IMR-90 (cell line): ENCODE results near the gene RPS8. TPM values are rescaled to one million over a fixed set of nuclear protein-coding genes. Genes with fewer than 3 reads are reported as not detected.
A peak's percentile ranks its signal among the peaks of the same experiment; 100 is the strongest.

Source experiments
- ATAC-seq: fragments of 200-7000 bp; cut with Tn5 transposase; 2 replicates; pipeline ENCODE4 v1.9.1; 2020; ENCODE audit warnings: low read depth, mild to moderate bottlenecking, moderate library complexity
- BruUV-seq: library from RNA; stranded (reverse); fragments of 400-500 nt; replicated peaks from 2 replicates; lab custom pipeline; 2021; lab: Mats Ljungman, UMichigan
- CTCF ChIA-PET: fragments of 300-600 bp; formaldehyde crosslinking; extraction: SDS; loops from one replicate; lab custom pipeline; 2021; ENCODE audit warnings: antibody characterized with exemption; lab: Yijun Ruan, JAX
- POLR2A ChIA-PET: fragments of 300-600 bp; sonication (Branson Sonifier 250); formaldehyde crosslinking; loops from one replicate; lab custom pipeline; 2022; ENCODE audit warnings: antibody characterized with exemption; ENCODE audit not compliant: unreplicated experiment; lab: Charles Lee
- DNase-seq: peaks from one replicate; pipeline ENCODE4 v3.0.0; 2013
- H2AFZ ChIP-seq: replicated peaks from 2 replicates; pipeline ENCODE3; 2013; ENCODE audit warnings: low read length, mild to moderate bottlenecking; ENCODE audit not compliant: poor library complexity
- H2AK5ac ChIP-seq: 2 replicates; pipeline ENCODE4 v1.6.1; 2013; ENCODE audit warnings: low read depth, low read length, inconsistent platforms
- H2AK9ac ChIP-seq: replicated peaks from 2 replicates; pipeline ENCODE3; 2013; ENCODE audit warnings: mild to moderate bottlenecking, low read depth, low read length, moderate library complexity; ENCODE audit not compliant: poor library complexity
- H2BK120ac ChIP-seq: 2 replicates; pipeline ENCODE4 v1.6.1; 2013; ENCODE audit warnings: low read depth, low read length, inconsistent platforms
- H2BK15ac ChIP-seq: 3 replicates; pipeline ENCODE4 v1.6.1; 2013; ENCODE audit warnings: low read depth, low read length, inconsistent platforms
- H2BK20ac ChIP-seq: 2 replicates; pipeline ENCODE4 v1.6.1; 2013; ENCODE audit warnings: low read depth, mild to moderate bottlenecking, inconsistent platforms, low read length, moderate library complexity
- H2BK5ac ChIP-seq: 2 replicates; pipeline ENCODE4 v1.6.1; 2013; ENCODE audit warnings: mild to moderate bottlenecking, low read depth, low read length, inconsistent platforms; ENCODE audit not compliant: poor library complexity, severe bottlenecking
- H3K14ac ChIP-seq: replicated peaks from 2 replicates; pipeline ENCODE4 v1.6.1; 2013; ENCODE audit warnings: low read depth, low read length, inconsistent platforms
- H3K18ac ChIP-seq: 2 replicates; pipeline ENCODE4 v1.6.1; 2013; ENCODE audit warnings: low read depth, low read length, control low read depth
- H3K23ac ChIP-seq: 2 replicates; pipeline ENCODE4 v1.6.1; 2013; ENCODE audit warnings: low read depth, low read length, inconsistent platforms
- H3K27ac ChIP-seq: 2 replicates; pipeline ENCODE4 v1.5.1; 2013; ENCODE audit warnings: mild to moderate bottlenecking, control low read depth, low read length; ENCODE audit not compliant: insufficient read depth
- H3K27me3 ChIP-seq: 2 replicates; pipeline ENCODE4 v1.6.1; 2013; ENCODE audit warnings: low read length; ENCODE audit not compliant: control insufficient read depth, insufficient read depth
- H3K36me3 ChIP-seq: 2 replicates; pipeline ENCODE4 v1.6.1; 2013; ENCODE audit warnings: low read length, mixed read lengths; ENCODE audit not compliant: control insufficient read depth, insufficient read depth
- H3K4ac ChIP-seq: 2 replicates; pipeline ENCODE4 v1.6.1; 2013; ENCODE audit warnings: low read depth, low read length, inconsistent platforms
- H3K4me1 ChIP-seq: 2 replicates; pipeline ENCODE4 v1.6.1; 2013; ENCODE audit warnings: low read length, mixed read lengths; ENCODE audit not compliant: control insufficient read depth, insufficient read depth
- H3K4me2 ChIP-seq: 2 replicates; pipeline ENCODE4 v1.6.1; 2013; ENCODE audit warnings: low read depth, mild to moderate bottlenecking, control low read depth, low read length, moderate library complexity
- H3K4me3 ChIP-seq: 2 replicates; pipeline ENCODE4 v1.5.1; 2013; ENCODE audit warnings: low read depth, mild to moderate bottlenecking, control low read depth, low read length, moderate library complexity; ENCODE audit not compliant: insufficient read depth
- H3K56ac ChIP-seq: 2 replicates; pipeline ENCODE4 v1.6.1; 2013; ENCODE audit warnings: low read length, inconsistent platforms; ENCODE audit not compliant: insufficient read depth; ENCODE audit errors: extremely low read depth
- H3K79me1 ChIP-seq, 2 experiments: 2 replicates each; pipeline ENCODE4 v1.6.1; 2013; ENCODE audit warnings: low read length in 2 of 2, inconsistent platforms in 1 of 2, low read depth in 1 of 2
- H3K9ac ChIP-seq: 2 replicates; pipeline ENCODE4 v1.6.1; 2013; ENCODE audit warnings: low read depth, low read length, control low read depth
- H3K9me1 ChIP-seq: 2 replicates; pipeline ENCODE4 v1.6.1; 2013; ENCODE audit warnings: low read length, inconsistent platforms; ENCODE audit not compliant: insufficient read depth
- H3K9me3 ChIP-seq: 2 replicates; pipeline ENCODE4 v1.6.1; 2013; ENCODE audit warnings: low read length; ENCODE audit not compliant: control insufficient read depth, insufficient read depth
- H4K20me1 ChIP-seq: 2 replicates; pipeline ENCODE4 v1.6.1; 2013; ENCODE audit warnings: low read length, inconsistent platforms; ENCODE audit not compliant: insufficient read depth
- H4K5ac ChIP-seq: 2 replicates; pipeline ENCODE4 v1.6.1; 2013; ENCODE audit warnings: mild to moderate bottlenecking, low read depth, low read length, control low read depth
- H4K8ac ChIP-seq, 2 experiments: 2 replicates each; pipeline ENCODE4 v1.6.1; 2013; ENCODE audit warnings: low read depth in 2 of 2, low read length in 2 of 2, control low read depth in 1 of 2, inconsistent platforms in 1 of 2
- H4K91ac ChIP-seq: 2 replicates; pipeline ENCODE4 v1.6.1; 2013; ENCODE audit warnings: low read depth, low read length, inconsistent platforms; ENCODE audit not compliant: insufficient read depth
- BHLHE40 ChIP-seq: fragments of 150-350 bp; IDR thresholded peaks from 2 replicates; pipeline ENCODE4 v1.6.1; 2016; ENCODE audit warnings: mild to moderate bottlenecking, low read depth, low read length
- CEBPB ChIP-seq: IDR thresholded peaks from 2 replicates; pipeline ENCODE4 v1.6.1; 2012; ENCODE audit warnings: low read depth, low read length, improper control_type of control experiment
- CHD1 ChIP-seq: IDR thresholded peaks from 2 replicates; pipeline ENCODE4 v1.6.1; 2012; ENCODE audit warnings: low read depth, low read length, improper control_type of control experiment
- FOS ChIP-seq: fragments of 150-350 bp; IDR thresholded peaks from 2 replicates; pipeline ENCODE4 v1.6.1; 2016; ENCODE audit warnings: low read depth, low read length
- MAFK ChIP-seq: IDR thresholded peaks from 2 replicates; pipeline ENCODE4 v1.6.1; 2012; ENCODE audit warnings: low read depth, low read length, improper control_type of control experiment
- MAZ ChIP-seq: IDR thresholded peaks from 2 replicates; pipeline ENCODE4 v1.6.1; 2012; ENCODE audit warnings: low read depth, mild to moderate bottlenecking, low read length, improper control_type of control experiment, moderate library complexity, borderline replicate concordance
- MXI1 ChIP-seq: IDR thresholded peaks from 2 replicates; pipeline ENCODE4 v1.6.1; 2012; ENCODE audit warnings: low read depth, mild to moderate bottlenecking, low read length, moderate library complexity, borderline replicate concordance
- NFE2L2 ChIP-seq: fragments of 150-350 bp; IDR thresholded peaks from 2 replicates; pipeline ENCODE4 v1.6.1; 2016; ENCODE audit warnings: low read depth, mild to moderate bottlenecking, low read length
- POLR2A ChIP-seq: IDR thresholded peaks from 2 replicates; pipeline ENCODE4 v1.6.1; 2012; ENCODE audit warnings: mild to moderate bottlenecking, low read depth, low read length
- RAD21 ChIP-seq: IDR thresholded peaks from 2 replicates; pipeline ENCODE4 v1.6.1; 2012; ENCODE audit warnings: low read length, improper control_type of control experiment
- RCOR1 ChIP-seq: IDR thresholded peaks from 2 replicates; pipeline ENCODE4 v1.6.1; 2012; ENCODE audit warnings: mild to moderate bottlenecking, low read length, improper control_type of control experiment; ENCODE audit not compliant: insufficient replicate concordance
- RFX5 ChIP-seq: IDR thresholded peaks from 2 replicates; pipeline ENCODE4 v1.8.0; 2012; ENCODE audit warnings: low read depth, mild to moderate bottlenecking, low read length, moderate library complexity
- SMC3 ChIP-seq: fragments of 150-350 bp; IDR thresholded peaks from 2 replicates; pipeline ENCODE4 v1.6.1; 2016; ENCODE audit warnings: low read depth, mild to moderate bottlenecking, antibody characterized with exemption, low read length, moderate library complexity
- WGBS, 2 experiments: methylation state at CpG; one replicate each; pipeline versions ENCODE4 v1.1.5 to v1.1.7; 2013; ENCODE audit warnings: missing lambda C conversion rate in 2 of 2; ENCODE audit not compliant: insufficient read length in 1 of 2; ENCODE audit errors: extremely low coverage in 2 of 2; 5-methylcytosine and 5-hydroxymethylcytosine counted together
- dilution Hi-C: fragments of 300-500 bp; cut with HindIII; formaldehyde crosslinking; loops from one replicate; pipeline ENCODE4 v1.14.3; 2018; ENCODE audit warnings: low sequenced_read_pairs; ENCODE audit not compliant: unreplicated experiment
- in situ Hi-C: fragments of 300-500 bp; cut with MboI; formaldehyde crosslinking; loops from 3 replicates; pipeline ENCODE4 v1.14.3; 2019; ENCODE audit warnings: low sequenced_read_pairs, inconsistent platforms, mixed read lengths
- intact Hi-C: fragments of 100-400 bp; cut with micrococcal nuclease; formaldehyde crosslinking; loops from 2 replicates; pipeline ENCODE4 v1.10.0; 2022
- polyA plus RNA-seq, 3 experiments: library from polyadenylated mRNA; depleted of rRNA; stranded (reverse); fragments of >200 nt; gene quantifications; 2 replicates each; pipeline ENCODE4 v1.2.3, GENCODE V29; 2012; ENCODE audit warnings: low replicate concordance in 1 of 3
- total RNA-seq: library from RNA; depleted of rRNA; stranded (reverse); fragments of >200 nt; gene quantifications from 2 replicates; pipeline ENCODE4 v1.2.3, GENCODE V29; 2012
- TF ChIP-seq, protein P1 (sequence below): fragments of 150-350 bp; IDR thresholded peaks from 2 replicates; pipeline ENCODE4 v1.6.1; 2016; ENCODE audit warnings: low read depth, mild to moderate bottlenecking, low read length, moderate library complexity, borderline replicate concordance
- TF ChIP-seq, protein P2 (sequence below): fragments of 150-350 bp; IDR thresholded peaks from 2 replicates; pipeline ENCODE4 v1.6.1; 2017; ENCODE audit warnings: mild to moderate bottlenecking, antibody characterized with exemption, low read length, low read depth
- TF ChIP-seq, protein P3 (sequence below): conservative IDR thresholded peaks from 2 replicates; pipeline ENCODE4 v1.5.1; 2012; ENCODE audit warnings: mild to moderate bottlenecking, low read depth, low read length, improper control_type of control experiment

The RPS8 gene
- total and polyA plus RNA-seq, 2 of the 4 experiments (the other 2 are of a cell fraction), result 2,171 to 2,255 TPM

DNA sequence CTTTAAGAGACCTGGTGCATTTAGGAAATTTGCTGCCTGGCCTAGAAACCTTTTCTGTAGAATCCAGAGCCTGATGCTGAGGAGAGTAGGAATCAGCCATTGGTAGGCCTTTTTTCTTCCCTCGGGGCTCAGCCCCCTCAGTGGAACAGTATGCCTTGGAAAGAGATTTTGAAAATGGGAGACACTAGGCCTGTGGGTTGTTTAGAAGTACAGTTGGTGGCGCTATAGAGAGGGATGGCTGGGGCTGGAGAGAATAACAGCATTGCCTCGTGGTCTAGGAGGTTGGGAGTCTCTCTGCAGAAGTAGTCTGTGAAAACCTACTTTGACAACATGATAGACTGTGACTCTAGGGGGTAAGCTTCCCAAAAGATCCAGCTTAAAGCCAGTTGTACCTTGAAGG, 27.5 kb upstream of the RPS8 start:
- 100% methylated on average over 1 of the region's 3 CpGs; no CpG with 5 or more reads in 1 of the 2 experiments for WGBS, 2 experiments
- no peaks in the 10 kb centered on the region for H3K9me3 ChIP-seq
- BruUV-seq, result no TSS peak
- TF ChIP-seq NFE2L2, result no peak
- TF ChIP-seq MAZ, result no peak
- TF ChIP-seq RCOR1, result no peak
- TF ChIP-seq, protein P1, sequence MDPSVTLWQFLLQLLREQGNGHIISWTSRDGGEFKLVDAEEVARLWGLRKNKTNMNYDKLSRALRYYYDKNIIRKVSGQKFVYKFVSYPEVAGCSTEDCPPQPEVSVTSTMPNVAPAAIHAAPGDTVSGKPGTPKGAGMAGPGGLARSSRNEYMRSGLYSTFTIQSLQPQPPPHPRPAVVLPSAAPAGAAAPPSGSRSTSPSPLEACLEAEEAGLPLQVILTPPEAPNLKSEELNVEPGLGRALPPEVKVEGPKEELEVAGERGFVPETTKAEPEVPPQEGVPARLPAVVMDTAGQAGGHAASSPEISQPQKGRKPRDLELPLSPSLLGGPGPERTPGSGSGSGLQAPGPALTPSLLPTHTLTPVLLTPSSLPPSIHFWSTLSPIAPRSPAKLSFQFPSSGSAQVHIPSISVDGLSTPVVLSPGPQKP, result no peak
- no peak for TF ChIP-seq SMC3
- TF ChIP-seq, protein P2, sequence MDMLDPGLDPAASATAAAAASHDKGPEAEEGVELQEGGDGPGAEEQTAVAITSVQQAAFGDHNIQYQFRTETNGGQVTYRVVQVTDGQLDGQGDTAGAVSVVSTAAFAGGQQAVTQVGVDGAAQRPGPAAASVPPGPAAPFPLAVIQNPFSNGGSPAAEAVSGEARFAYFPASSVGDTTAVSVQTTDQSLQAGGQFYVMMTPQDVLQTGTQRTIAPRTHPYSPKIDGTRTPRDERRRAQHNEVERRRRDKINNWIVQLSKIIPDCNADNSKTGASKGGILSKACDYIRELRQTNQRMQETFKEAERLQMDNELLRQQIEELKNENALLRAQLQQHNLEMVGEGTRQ, result no peak
- TF ChIP-seq CEBPB, result no peak
- TF ChIP-seq, protein P3, sequence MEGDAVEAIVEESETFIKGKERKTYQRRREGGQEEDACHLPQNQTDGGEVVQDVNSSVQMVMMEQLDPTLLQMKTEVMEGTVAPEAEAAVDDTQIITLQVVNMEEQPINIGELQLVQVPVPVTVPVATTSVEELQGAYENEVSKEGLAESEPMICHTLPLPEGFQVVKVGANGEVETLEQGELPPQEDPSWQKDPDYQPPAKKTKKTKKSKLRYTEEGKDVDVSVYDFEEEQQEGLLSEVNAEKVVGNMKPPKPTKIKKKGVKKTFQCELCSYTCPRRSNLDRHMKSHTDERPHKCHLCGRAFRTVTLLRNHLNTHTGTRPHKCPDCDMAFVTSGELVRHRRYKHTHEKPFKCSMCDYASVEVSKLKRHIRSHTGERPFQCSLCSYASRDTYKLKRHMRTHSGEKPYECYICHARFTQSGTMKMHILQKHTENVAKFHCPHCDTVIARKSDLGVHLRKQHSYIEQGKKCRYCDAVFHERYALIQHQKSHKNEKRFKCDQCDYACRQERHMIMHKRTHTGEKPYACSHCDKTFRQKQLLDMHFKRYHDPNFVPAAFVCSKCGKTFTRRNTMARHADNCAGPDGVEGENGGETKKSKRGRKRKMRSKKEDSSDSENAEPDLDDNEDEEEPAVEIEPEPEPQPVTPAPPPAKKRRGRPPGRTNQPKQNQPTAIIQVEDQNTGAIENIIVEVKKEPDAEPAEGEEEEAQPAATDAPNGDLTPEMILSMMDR, result no peak
- no peak for TF ChIP-seq MXI1
- TF ChIP-seq POLR2A, result no peak
- TF ChIP-seq RAD21, result no peak
- no peak for TF ChIP-seq RFX5
- no peak for TF ChIP-seq BHLHE40
- no peak for TF ChIP-seq CHD1
- TF ChIP-seq FOS, result no peak
- no peak for TF ChIP-seq MAFK
- dilution Hi-C loops, result no loop called here
- intact Hi-C loops, result no loop called here
- no peak overlapping the region for H2BK20ac ChIP-seq
- H3K23ac ChIP-seq, result no peak overlapping the region
- peaks cover 28 to 44% of the 10 kb centered on the region in 2 experiments for H3K79me1 ChIP-seq
- H4K91ac ChIP-seq, result no peak overlapping the region
- H2BK120ac ChIP-seq, result no peak overlapping the region
- H2BK5ac ChIP-seq, result no peak overlapping the region
- H3K4me3 ChIP-seq, result no peak overlapping the region
- ATAC-seq (no peak), DNase-seq (no peak)
- no peak overlapping the region for H3K9ac ChIP-seq
- H3K27me3 ChIP-seq, result no peaks in the 10 kb centered on the region
- H3K36me3 ChIP-seq, result peaks cover 6% of the 10 kb centered on the region
- peak overlapping the region; percentile 25 for H2AK9ac ChIP-seq
- no peak overlapping the region for H3K4ac ChIP-seq
- in situ Hi-C loops, result no loop called here
- no peaks in the 10 kb centered on the region; the same call in 1 of the 2 replicates for H4K20me1 ChIP-seq
- no peak overlapping the region for H3K14ac ChIP-seq
- no peak overlapping the region for H4K5ac ChIP-seq
- H3K9me1 ChIP-seq, result peaks cover 2% of the 10 kb centered on the region
- H2AK5ac ChIP-seq, result no peak overlapping the region
- H2AFZ ChIP-seq, result no peak overlapping the region
- H3K4me2 ChIP-seq, result no peak overlapping the region
- H2BK15ac ChIP-seq, result no peak overlapping the region
- peaks cover 2% of the 10 kb centered on the region for H3K4me1 ChIP-seq
- POLR2A ChIA-PET, result no interaction called here
- H4K8ac ChIP-seq, result no peak overlapping the region
- CTCF ChIA-PET, result interaction anchor here (1.7 kb wide), 1 partner anchor 16 kb away, joined by 8 read pairs; no protein-coding TSS in a partner anchor
- H3K56ac ChIP-seq, result no peak overlapping the region
- no peak overlapping the region for H3K18ac ChIP-seq
- H3K27ac ChIP-seq, result no peak overlapping the region
